22Rv1 (cell line): ENCODE measurements around the gene KDELR1.

Source experiments
- CTCF ChIP-seq: fragments of 450-650 bp; IDR thresholded peaks from 2 replicates; pipeline ENCODE4 v1.5.1; 2017; ENCODE audit warnings: mild to moderate bottlenecking
- ZFX ChIP-seq: fragments of 450-650 bp; IDR thresholded peaks from 2 replicates; pipeline ENCODE4 v1.6.1; 2017; ENCODE audit warnings: antibody characterized with exemption, borderline replicate concordance

- TF ChIP-seq CTCF (no peak), ZFX (no peak)
These were observed 18.4 kb downstream of the KDELR1 start for GRCh38 chr19:48372904-48373303.
